Fibroblast of lung (primary cell): ENCODE measurements around the gene USP21.

Experiments used
- EZH2 ChIP-seq: IDR thresholded peaks from 2 replicates; pipeline ENCODE4 v1.5.1; 2012; ENCODE audit warnings: low read length, control low read depth, mild to moderate bottlenecking; ENCODE audit errors: missing control alignments
- TF ChIP-seq, protein P1 (sequence below), 2 donors: IDR thresholded peaks in 1 of 2; conservative IDR thresholded peaks in 1 of 2; 1 replicate in 1 of 2; 2 replicates in 1 of 2; pipeline ENCODE4 v1.5.1; 2011 to 2012; ENCODE audit warnings: low read length in 2 of 2, control low read depth in 1 of 2, inconsistent platforms in 1 of 2, low read depth in 1 of 2, mild to moderate bottlenecking in 1 of 2

DNA sequence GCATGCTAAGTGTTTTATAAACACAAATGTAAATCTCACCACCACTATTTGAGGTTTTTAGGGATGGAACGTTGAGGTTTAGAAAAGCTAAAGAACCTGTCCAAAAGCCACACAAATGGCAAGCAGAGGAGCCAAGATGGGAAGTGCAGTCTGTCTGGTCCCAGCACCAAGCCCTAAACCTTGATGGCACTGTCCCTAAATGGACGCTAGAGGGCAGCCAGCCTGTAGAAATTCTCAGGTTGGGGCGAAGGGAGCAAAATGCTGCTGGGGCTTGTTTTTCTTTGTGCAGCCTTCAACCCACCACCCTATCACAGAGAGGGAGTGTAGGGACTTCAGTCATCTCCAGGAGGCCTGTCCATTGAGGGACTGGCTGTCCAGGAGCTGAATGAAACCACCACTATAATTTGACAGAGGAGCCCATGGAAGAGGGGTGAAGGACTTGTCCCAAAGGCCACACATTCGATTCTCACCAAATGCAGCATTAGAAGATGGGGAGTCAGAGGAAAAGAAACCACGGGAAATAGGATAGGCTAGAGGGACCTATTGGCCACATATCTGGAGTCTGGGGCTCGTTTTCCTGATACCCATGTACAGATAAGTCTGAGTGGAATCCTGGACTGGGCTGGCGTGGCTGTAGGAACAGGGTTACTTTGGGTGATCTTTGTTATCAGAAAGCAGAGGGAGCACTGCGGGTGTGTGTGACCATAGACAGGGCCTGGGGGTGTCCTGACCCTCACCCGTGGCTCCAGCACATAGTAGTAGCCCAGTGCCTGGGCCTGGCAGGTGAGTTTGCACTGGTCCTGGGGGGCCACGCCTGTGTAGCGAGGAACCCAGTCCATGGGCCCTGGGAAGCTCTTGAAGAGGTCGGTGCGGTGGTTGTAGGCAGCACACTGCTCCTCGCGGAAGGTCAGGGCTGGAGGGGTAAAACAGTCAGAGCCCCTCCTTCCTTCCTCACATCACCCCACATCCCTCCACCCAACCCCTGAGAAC lies 33.5 kb downstream of the USP21 start:
- TF ChIP-seq, protein P1, sequence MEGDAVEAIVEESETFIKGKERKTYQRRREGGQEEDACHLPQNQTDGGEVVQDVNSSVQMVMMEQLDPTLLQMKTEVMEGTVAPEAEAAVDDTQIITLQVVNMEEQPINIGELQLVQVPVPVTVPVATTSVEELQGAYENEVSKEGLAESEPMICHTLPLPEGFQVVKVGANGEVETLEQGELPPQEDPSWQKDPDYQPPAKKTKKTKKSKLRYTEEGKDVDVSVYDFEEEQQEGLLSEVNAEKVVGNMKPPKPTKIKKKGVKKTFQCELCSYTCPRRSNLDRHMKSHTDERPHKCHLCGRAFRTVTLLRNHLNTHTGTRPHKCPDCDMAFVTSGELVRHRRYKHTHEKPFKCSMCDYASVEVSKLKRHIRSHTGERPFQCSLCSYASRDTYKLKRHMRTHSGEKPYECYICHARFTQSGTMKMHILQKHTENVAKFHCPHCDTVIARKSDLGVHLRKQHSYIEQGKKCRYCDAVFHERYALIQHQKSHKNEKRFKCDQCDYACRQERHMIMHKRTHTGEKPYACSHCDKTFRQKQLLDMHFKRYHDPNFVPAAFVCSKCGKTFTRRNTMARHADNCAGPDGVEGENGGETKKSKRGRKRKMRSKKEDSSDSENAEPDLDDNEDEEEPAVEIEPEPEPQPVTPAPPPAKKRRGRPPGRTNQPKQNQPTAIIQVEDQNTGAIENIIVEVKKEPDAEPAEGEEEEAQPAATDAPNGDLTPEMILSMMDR (conservative IDR thresholded peaks at IDR 0.05 in 1 of 2, IDR thresholded peaks at IDR 0.05 in 1 of 2; ENCODE audit: low read depth in 1 of 2, low read length in 2 of 2) = peak; percentile 82 to 94
- no peak for TF ChIP-seq EZH2
